SK-N-MC (cell line): ENCODE data around the gene SNRPA1.

ENCODE experiments used
- DNase-seq: peaks from one replicate; pipeline ENCODE4 v3.0.0-alpha.2; 2011; ENCODE audit warnings: low read depth, low spot score
- H3K27ac ChIP-seq: fragments of 200-600 bp; sonication (generic); 2 replicates; pipeline ENCODE4 v1.5.1; 2016; ENCODE audit warnings: mixed run types
- H3K36me3 ChIP-seq: fragments of 200-600 bp; sonication (generic); 2 replicates; pipeline ENCODE4 v1.6.1; 2017; ENCODE audit warnings: antibody characterized with exemption, low read length, mixed read lengths; ENCODE audit not compliant: insufficient read depth
- H3K4me3 ChIP-seq: fragments of 200-600 bp; sonication (generic); 2 replicates; pipeline ENCODE4 v1.5.1; 2016
- H3K9ac ChIP-seq: fragments of 200-600 bp; sonication (generic); 2 replicates; pipeline ENCODE4 v1.8.0; 2017; ENCODE audit warnings: mixed run types, mixed read lengths; ENCODE audit not compliant: insufficient read length
- H3K9me3 ChIP-seq: fragments of 200-600 bp; sonication (generic); 2 replicates; pipeline ENCODE4 v1.6.1; 2017; ENCODE audit warnings: low read depth, mild to moderate bottlenecking, antibody characterized with exemption, low read length, moderate library complexity, mixed read lengths
- EZH2 ChIP-seq: fragments of 200-600 bp; sonication (generic); IDR thresholded peaks from one replicate; pipeline ENCODE4 v1.6.1; 2017; ENCODE audit warnings: antibody characterized with exemption
- FOXP2 ChIP-seq: optimal IDR thresholded peaks from 2 replicates; pipeline ENCODE3; 2011; ENCODE audit warnings: mild to moderate bottlenecking, moderate library complexity; ENCODE audit not compliant: insufficient read depth; ENCODE audit errors: extremely low read length, control extremely low read depth
- POLR2AphosphoS5 ChIP-seq: IDR thresholded peaks from 2 replicates; pipeline ENCODE4 v1.6.1; 2012; ENCODE audit warnings: mild to moderate bottlenecking, low read depth, low read length, borderline replicate concordance

Gene SNRPA1

GRCh38 chr15:101286471-101287114, 8.5 kb downstream of the SNRPA1 start:
- H3K9ac ChIP-seq = no peak overlapping the region
- TF ChIP-seq FOXP2 (no peak), EZH2 (no peak), POLR2AphosphoS5 (no peak)

GRCh38 chr15:101283931-101284330, 11.1 kb downstream of the SNRPA1 start:
- Histone ChIP-seq H3K9ac (no peak overlapping the region), H3K4me3 (no peak overlapping the region), H3K9me3 (no peaks in the 10 kb centered on the region), H3K27ac (no peak overlapping the region), H3K36me3 (peaks cover 84% of the 10 kb centered on the region)
- no peak for DNase-seq
- TF ChIP-seq EZH2 (no peak), FOXP2 (no peak), POLR2AphosphoS5 (no peak)

More at GRCh38 chr15:101286471-101287114, 8.5 kb downstream of the SNRPA1 start:
- peaks cover 92% of the 10 kb centered on the region for H3K36me3 ChIP-seq
- H3K9me3 ChIP-seq = no peaks in the 10 kb centered on the region
- no peak overlapping the region for H3K4me3 ChIP-seq
- no peak overlapping the region for H3K27ac ChIP-seq
- DNase-seq = no peak

GRCh38 chr15:101280007-101280406, 15.0 kb downstream of the SNRPA1 start:
- DNase-seq = no peak
- Histone ChIP-seq H3K9me3 (no peaks in the 10 kb centered on the region), H3K27ac (no peak overlapping the region), H3K36me3 (peaks cover 51% of the 10 kb centered on the region), H3K4me3 (no peak overlapping the region), H3K9ac (no peak overlapping the region)
- no peak for TF ChIP-seq FOXP2
- no peak for TF ChIP-seq EZH2
- TF ChIP-seq POLR2AphosphoS5 = no peak

- DNase-seq = no peak
- Histone ChIP-seq H3K27ac (no peak overlapping the region), H3K9me3 (no peaks in the 10 kb centered on the region)
Measured at GRCh38 chr15:101277943-101278564, 17.0 kb downstream of the SNRPA1 start.

GRCh38 chr15:101277038-101277822, 17.8 kb downstream of the SNRPA1 start, which contains the start of gene SELENOS:
TSS of gene SELENOS (minus strand) at chr15:101277485. CDS start at chr15:101277417, 68 bp downstream.
- Histone ChIP-seq H3K9ac (peak within 1 kb of the TSS; percentile 72), H3K27ac (no peak within 1 kb of the TSS), H3K9me3 (no peaks in the 10 kb centered on the region), H3K4me3 (peak within 1 kb of the TSS; percentile 78), H3K36me3 (peaks cover 51% of the 10 kb centered on the region)
- DNase-seq = no peak
- TF ChIP-seq POLR2AphosphoS5 (no peak; the same call in 1 of the 2 replicates), EZH2 (no peak), FOXP2 (no peak)

More at GRCh38 chr15:101277943-101278564, 17.0 kb downstream of the SNRPA1 start:
- peak overlapping the region; percentile 56 for H3K9ac ChIP-seq
- no peak for TF ChIP-seq POLR2AphosphoS5
- TF ChIP-seq FOXP2 = no peak
- H3K4me3 ChIP-seq = peak overlapping the region; percentile 78
- peaks cover 51% of the 10 kb centered on the region for H3K36me3 ChIP-seq

GRCh38 chr15:101276501-101277037, 18.5 kb downstream of the SNRPA1 start:
- H3K4me3 ChIP-seq = peak overlapping the region; percentile 78
- peak overlapping the region; percentile 72 for H3K9ac ChIP-seq
- H3K9me3 ChIP-seq = no peaks in the 10 kb centered on the region
- TF ChIP-seq FOXP2 (no peak), EZH2 (no peak), POLR2AphosphoS5 (no peak)
- no peak overlapping the region for H3K27ac ChIP-seq
- DNase-seq = no peak
- peaks cover 51% of the 10 kb centered on the region for H3K36me3 ChIP-seq

- Histone ChIP-seq H3K9me3 (no peaks in the 10 kb centered on the region), H3K36me3 (peaks cover 51% of the 10 kb centered on the region), H3K9ac (no peak overlapping the region), H3K27ac (no peak overlapping the region), H3K4me3 (no peak overlapping the region)
- no peak for DNase-seq
- TF ChIP-seq FOXP2 = no peak
- TF ChIP-seq POLR2AphosphoS5 = no peak
- TF ChIP-seq EZH2 = no peak
Measured at GRCh38 chr15:101275018-101275417, 20.0 kb downstream of the SNRPA1 start.

- H3K36me3 ChIP-seq = peaks cover 48% of the 10 kb centered on the region
- H3K9ac ChIP-seq = no peak overlapping the region
- H3K4me3 ChIP-seq = no peak overlapping the region
- no peak overlapping the region for H3K27ac ChIP-seq
- no peaks in the 10 kb centered on the region for H3K9me3 ChIP-seq
- no peak for DNase-seq
- TF ChIP-seq POLR2AphosphoS5 = no peak
Measured at GRCh38 chr15:101273534-101273933, 21.5 kb downstream of the SNRPA1 start.
